GM23248 (cell line): ENCODE results near the gene WNT16.
A peak's percentile ranks its signal among the peaks of the same experiment; 100 is the strongest.

Experiments
- EZH2 ChIP-seq: fragments of 200-600 bp; sonication (generic); IDR thresholded peaks from 2 replicates; pipeline ENCODE4 v1.6.1; 2018; ENCODE audit warnings: antibody characterized with exemption, mild to moderate bottlenecking; ENCODE audit not compliant: insufficient read depth, poor library complexity, severe bottlenecking
- EZH2phosphoT487 ChIP-seq: fragments of 200-600 bp; sonication (generic); IDR thresholded peaks from 2 replicates; pipeline ENCODE4 v1.6.1; 2018; ENCODE audit warnings: antibody characterized with exemption, moderate library complexity, mild to moderate bottlenecking, low read depth; ENCODE audit not compliant: insufficient read depth

GRCh38 chr7:121329191-121330052 is 622 bp downstream of the WNT16 start:
- TF ChIP-seq EZH2: no peak
- TF ChIP-seq EZH2phosphoT487: 0 out of 2 replicates have a peak, but pooled peaks have one; percentile 13
